HepG2 (cell line): ENCODE results near the gene APRT. TPM values are rescaled to one million over a fixed set of nuclear protein-coding genes. Genes with fewer than 3 reads are reported as not detected.

Experiments
- ATAC-seq: fragments of 200-7000 bp; cut with Tn5 transposase; 3 replicates; pipeline ENCODE4 v1.9.1; 2020; ENCODE audit warnings: mild to moderate bottlenecking, moderate library complexity
- BruUV-seq: library from RNA; stranded (reverse); fragments of 400-500 nt; replicated peaks from 2 replicates; lab custom pipeline; 2021; lab: Mats Ljungman, UMichigan
- CTCF ChIA-PET: fragments of 300-600 bp; formaldehyde crosslinking; extraction: SDS; loops from one replicate; lab custom pipeline; 2021; ENCODE audit warnings: low total read pairs, inconsistent platforms, low intra/inter-chr PET ratio; lab: Yijun Ruan, JAX
- POLR2A ChIA-PET: fragments of 350-600 bp; sonication (Branson Sonifier 250); formaldehyde crosslinking; loops from one replicate; lab custom pipeline; 2020; ENCODE audit warnings: antibody characterized with exemption, inconsistent platforms; lab: Yijun Ruan, JAX
- DNase-seq: peaks from one replicate; pipeline ENCODE4 v3.0.0-alpha.2; 2015; ENCODE audit warnings: low spot score
- FAIRE-seq: peaks from 3 replicates; lab custom pipeline; 2011; peaks lifted over from hg19 to GRCh38; lab: Jason Lieb, UNC
- H2AFZ ChIP-seq: one replicate; pipeline ENCODE4 v1.6.1; 2011; ENCODE audit warnings: low read length, inconsistent platforms
- H3K27ac ChIP-seq: fragments of 300-600 bp; 3 replicates; pipeline ENCODE4 v1.8.0; 2011; ENCODE audit warnings: mixed run types, mild to moderate bottlenecking, mixed read lengths, low read length, inconsistent platforms; ENCODE audit not compliant: insufficient read depth; ENCODE audit errors: extremely low read length
- H3K27me3 ChIP-seq, 2 experiments: fragments of 200-600 bp in 1 of 2; 2 replicates in 1 of 2; 3 replicates in 1 of 2; pipeline versions ENCODE4 v1.6.0 to v1.8.0; 2011; ENCODE audit warnings: low read length in 2 of 2, mild to moderate bottlenecking in 2 of 2, moderate library complexity in 2 of 2, inconsistent platforms in 1 of 2; ENCODE audit not compliant: insufficient read depth in 2 of 2, control insufficient read depth in 1 of 2
- H3K36me3 ChIP-seq, 2 experiments: fragments of 200-600 bp in 1 of 2; replicated peaks in 1 of 2; 2 replicates in 1 of 2; 3 replicates in 1 of 2; pipeline versions ENCODE4 v1.5.1 to v1.8.0; 2011; ENCODE audit warnings: low read length in 2 of 2, inconsistent platforms in 1 of 2; ENCODE audit not compliant: insufficient read depth in 2 of 2, control insufficient read depth in 1 of 2
- H3K4me1 ChIP-seq: 2 replicates; pipeline ENCODE4 v1.5.1; 2012; ENCODE audit warnings: low read length, inconsistent platforms; ENCODE audit not compliant: insufficient read depth
- H3K4me2 ChIP-seq: 2 replicates; pipeline ENCODE4 v1.6.0; 2011; ENCODE audit warnings: low read depth, low read length, inconsistent platforms
- H3K4me3 ChIP-seq, 3 experiments: fragments of 200-600 bp in 1 of 3; sonication (generic), shearing (Covaris generic) in 1 of 3; replicated peaks in 1 of 3; 2 replicates each; pipeline ENCODE4 v1.5.1; 2011 to 2016; ENCODE audit warnings: low read length in 3 of 3, inconsistent platforms in 2 of 3, low read depth in 2 of 3, mild to moderate bottlenecking in 2 of 3, control low read depth in 1 of 3, mixed read lengths in 1 of 3; ENCODE audit not compliant: insufficient read depth in 1 of 3
- H3K79me2 ChIP-seq: one replicate; pipeline ENCODE4 v1.6.1; 2011; ENCODE audit warnings: low read length, inconsistent platforms; ENCODE audit not compliant: insufficient read depth
- H3K9ac ChIP-seq: 2 replicates; pipeline ENCODE4 v1.6.0; 2011; ENCODE audit warnings: mild to moderate bottlenecking, low read depth, low read length, inconsistent platforms; ENCODE audit not compliant: insufficient read depth
- H3K9me3 ChIP-seq: 2 replicates; pipeline ENCODE4 v1.5.1; 2012; ENCODE audit warnings: mild to moderate bottlenecking, low read length
- H4K20me1 ChIP-seq: 2 replicates; pipeline ENCODE4 v1.6.0; 2011; ENCODE audit warnings: inconsistent platforms, mild to moderate bottlenecking, low read length, moderate library complexity; ENCODE audit not compliant: insufficient read depth
- KAT8 ChIP-seq: IDR thresholded peaks from 2 replicates; pipeline ENCODE4 v1.6.1; 2016; ENCODE audit warnings: missing genetic modification reagents, missing compliant biosample characterization
- MXD3 ChIP-seq: IDR thresholded peaks from 2 replicates; pipeline ENCODE4 v1.6.1; 2016; ENCODE audit warnings: mild to moderate bottlenecking, missing biosample characterization, missing genetic modification reagents
- NFE2 ChIP-seq: sonication (generic); formaldehyde crosslinking; IDR thresholded peaks from 2 replicates; pipeline ENCODE4 v1.4.0; 2020; ENCODE audit warnings: missing genetic modification reagents
- PAF1 ChIP-seq: IDR thresholded peaks from 2 replicates; pipeline ENCODE4 v1.6.1; 2016; ENCODE audit warnings: missing genetic modification reagents, missing compliant biosample characterization
- RERE ChIP-seq: IDR thresholded peaks from 2 replicates; pipeline ENCODE4 v1.6.1; 2016; ENCODE audit warnings: low read depth, missing genetic modification reagents, missing compliant biosample characterization
- SIN3B ChIP-seq: fragments of 150-350 bp; IDR thresholded peaks from 2 replicates; pipeline ENCODE4 v1.6.1; 2014; ENCODE audit warnings: low read length
- SPEN ChIP-seq: sonication (generic); formaldehyde crosslinking; IDR thresholded peaks from 2 replicates; pipeline ENCODE4 v1.5.1; 2020; ENCODE audit warnings: low read depth, mild to moderate bottlenecking, missing genetic modification reagents
- TAF1 ChIP-seq: sonication (generic); formaldehyde crosslinking; IDR thresholded peaks from 2 replicates; pipeline ENCODE4 v1.4.0; 2020; ENCODE audit warnings: missing genetic modification reagents
- THAP9 ChIP-seq: sonication (generic); formaldehyde crosslinking; IDR thresholded peaks from 2 replicates; pipeline ENCODE4; 2020; ENCODE audit warnings: missing genetic modification reagents, mild to moderate bottlenecking, borderline replicate concordance
- ZBTB43 ChIP-seq: sonication (generic); formaldehyde crosslinking; conservative IDR thresholded peaks from 2 replicates; pipeline ENCODE4 v1.4.0; 2020; ENCODE audit warnings: missing genetic modification reagents
- WGBS: methylation state at CpG from one replicate; pipeline ENCODE4 v1.1.6; 2017; ENCODE audit warnings: low lambda C conversion rate; 5-methylcytosine and 5-hydroxymethylcytosine counted together
- in situ Hi-C: cut with HindIII; loops from 2 replicates; pipeline ENCODE4 v1.10.0; 2017; ENCODE audit warnings: low pct_unique_long_range_greater_than_20kb; ENCODE audit not compliant: extremely low pct_ligation_motif_present
- intact Hi-C: fragments of 100-400 bp; cut with micrococcal nuclease; formaldehyde crosslinking; loops from one replicate; pipeline ENCODE4 v1.10.0; 2022; ENCODE audit not compliant: unreplicated experiment
- polyA plus RNA-seq, 8 experiments: library from polyadenylated mRNA; depleted of rRNA in 3 of 8; stranded (reverse) in 7 of 8; unstranded in 1 of 8; fragments of >200 nt; fragmentation: Illumina TruSeq in 4 of 8; extraction: Trizol in 4 of 8; gene quantifications; 2 replicates each; pipeline versions ENCODE4 v1.2.1 to v1.2.3, GENCODE V29; 2011 to 2016; ENCODE audit warnings: low read depth in 4 of 8, missing spikeins in 1 of 8, mixed read lengths in 1 of 8; ENCODE audit not compliant: insufficient read depth in 1 of 8
- total RNA-seq, 5 experiments: library from RNA; depleted of rRNA; stranded (reverse); fragments of >200 nt; fragmentation: Illumina TruSeq; extraction: Trizol; gene quantifications; 2 replicates each; pipeline ENCODE4 v1.2.3, GENCODE V29; 2016; ENCODE audit warnings: low read depth in 1 of 5

APRT gene
- total and polyA plus RNA-seq, 2 of the 13 experiments (the other 11 are each of a cell fraction or from before 2014, with no cell fraction given), result 155 to 242 TPM

GRCh38 chr16:88830258-88830657 is 18.5 kb upstream of the APRT start:
- intact Hi-C loops, result no loop called here
- BruUV-seq, result no TSS peak

GRCh38 chr16:88828711-88829110 is 17.0 kb upstream of the APRT start:
- 0 out of 2 replicates have a peak, but pooled peaks cover 7% of the 10 kb centered on the region for H3K4me1 ChIP-seq
- H3K4me2 ChIP-seq, result no peak overlapping the region
- ChIA-PET CTCF (no interaction called here), POLR2A (no interaction called here)
- no peaks in the 10 kb centered on the region for H4K20me1 ChIP-seq
- intact Hi-C loops, result no loop called here
- no peak for DNase-seq
- no peaks in the 10 kb centered on the region for H3K27me3 ChIP-seq
- H3K9me3 ChIP-seq, result no peaks in the 10 kb centered on the region
- no TSS peak for BruUV-seq
- no peak overlapping the region for H2AFZ ChIP-seq
- no peak overlapping the region for H3K9ac ChIP-seq
- WGBS, result 86% methylated on average over 20 of the region's 24 CpGs
- no peak overlapping the region for H3K4me3 ChIP-seq
- no peak overlapping the region for H3K27ac ChIP-seq
- no peak for FAIRE-seq
- no peaks in the 10 kb centered on the region for H3K79me2 ChIP-seq
- in situ Hi-C loops, result no loop called here
- ATAC-seq, result no peak
- H3K36me3 ChIP-seq, result no peaks in the 10 kb centered on the region
- TF ChIP-seq THAP9, result no peak
- no peak for TF ChIP-seq TAF1 (CRISPR knock-in tag)
- TF ChIP-seq RERE (CRISPR knock-in tag), result no peak
- no peak for TF ChIP-seq MXD3
- TF ChIP-seq SPEN (CRISPR knock-in tag), result no peak
- no peak for TF ChIP-seq ZBTB43 (CRISPR knock-in tag)
- TF ChIP-seq KAT8 (CRISPR knock-in tag), result no peak

More at GRCh38 chr16:88830258-88830657, 18.5 kb upstream of the APRT start:
- H4K20me1 ChIP-seq, result no peaks in the 10 kb centered on the region
- DNase-seq, result no peak
- H3K4me2 ChIP-seq, result no peak overlapping the region
- no peak for ATAC-seq
- 0 out of 2 replicates have a peak, but pooled peaks cover 7% of the 10 kb centered on the region for H3K4me1 ChIP-seq
- no peaks in the 10 kb centered on the region for H3K79me2 ChIP-seq
- CTCF ChIA-PET, result no interaction called here
- in situ Hi-C loops, result no loop called here
- H2AFZ ChIP-seq, result no peak overlapping the region
- no peaks in the 10 kb centered on the region for H3K9me3 ChIP-seq
- H3K27me3 ChIP-seq, result no peaks in the 10 kb centered on the region
- H3K4me3 ChIP-seq, result no peak overlapping the region
- no peak overlapping the region for H3K27ac ChIP-seq
- TF ChIP-seq NFE2 (CRISPR knock-in tag) (no peak), SIN3B (no peak), PAF1 (no peak)
- H3K36me3 ChIP-seq, result no peaks in the 10 kb centered on the region
- no peak overlapping the region for H3K9ac ChIP-seq
- POLR2A ChIA-PET, result interaction anchor here (0.7 kb wide), 1 partner anchor 96 kb away, joined by 5 read pairs; no protein-coding TSS in a partner anchor
- WGBS, result 73% methylated on average over 9 of the region's 11 CpGs
- no peak for FAIRE-seq
